WTC11 (cell line): ENCODE results near the gene CDK11B. TPM values are rescaled to one million over a fixed set of nuclear protein-coding genes. Genes with fewer than 3 reads are reported as not detected.

ENCODE experiments used
- ATAC-seq: fragments of 200-7000 bp; cut with Tn5 transposase; 2 replicates; pipeline ENCODE4 v1.10.0; 2021; ENCODE audit warnings: mild to moderate bottlenecking, moderate library complexity
- CTCF ChIA-PET: fragments of 300-600 bp; sonication (Branson Sonifier 250); formaldehyde crosslinking; loops from one replicate; lab custom pipeline; 2021; ENCODE audit warnings: antibody characterized with exemption; lab: Charles Lee
- POLR2A ChIA-PET: fragments of 350-600 bp; sonication (Branson Sonifier 250); formaldehyde crosslinking; loops from one replicate; lab custom pipeline; 2021; ENCODE audit warnings: antibody characterized with exemption; lab: Charles Lee
- DNase-seq: peaks from one replicate; pipeline ENCODE4 v3.0.0; 2021; ENCODE audit warnings: low spot score
- H3K27ac Mint-ChIP-seq: 2 replicates; pipeline ENCODE4 v1.8.0; 2021; ENCODE audit warnings: mixed read lengths
- H3K27me3 Mint-ChIP-seq: 2 replicates; pipeline ENCODE4 v1.8.0; 2021; ENCODE audit warnings: low read depth, mild to moderate bottlenecking, moderate library complexity, mixed read lengths
- H3K36me3 Mint-ChIP-seq: 2 replicates; pipeline ENCODE4 v1.8.0; 2021; ENCODE audit warnings: mixed read lengths
- H3K4me1 Mint-ChIP-seq: 2 replicates; pipeline ENCODE4 v1.8.0; 2022; ENCODE audit warnings: mixed read lengths
- H3K4me3 Mint-ChIP-seq: 2 replicates; pipeline ENCODE4 v1.8.0; 2021; ENCODE audit warnings: mild to moderate bottlenecking, moderate library complexity, mixed read lengths
- H3K9me3 Mint-ChIP-seq: 2 replicates; pipeline ENCODE4 v1.8.0; 2021; ENCODE audit warnings: mixed read lengths
- ARID4B ChIP-seq: sonication (generic); formaldehyde crosslinking; IDR thresholded peaks from 2 replicates; pipeline ENCODE4 v1.8.0; 2023; ENCODE audit warnings: missing genetic modification reagents, mild to moderate bottlenecking, borderline replicate concordance
- ATF6 ChIP-seq: sonication (generic); formaldehyde crosslinking; IDR thresholded peaks from 2 replicates; pipeline ENCODE4 v1.8.1; 2023; ENCODE audit warnings: mild to moderate bottlenecking, missing genetic modification reagents
- E2F4 ChIP-seq: sonication (generic); formaldehyde crosslinking; IDR thresholded peaks from 2 replicates; pipeline ENCODE4 v1.8.1; 2022; ENCODE audit warnings: low read depth, mild to moderate bottlenecking, moderate library complexity, missing genetic modification reagents, borderline replicate concordance
- GABPB1 ChIP-seq: sonication (generic); formaldehyde crosslinking; IDR thresholded peaks from 2 replicates; pipeline ENCODE4 v1.8.1; 2023; ENCODE audit warnings: mild to moderate bottlenecking, missing genetic modification reagents
- GTF2I ChIP-seq: fragments of 250-450 bp; sonication (Bioruptor Pico); conservative IDR thresholded peaks from 2 replicates; pipeline ENCODE4 v1.4.0; 2021; ENCODE audit warnings: mild to moderate bottlenecking
- JAZF1 ChIP-seq: fragments of 250-450 bp; sonication (Bioruptor Pico); IDR thresholded peaks from 2 replicates; pipeline ENCODE4 v1.9.0; 2021; ENCODE audit warnings: moderate library complexity, mild to moderate bottlenecking, inconsistent platforms
- NR1H2 ChIP-seq: sonication (generic); formaldehyde crosslinking; IDR thresholded peaks from 2 replicates; pipeline ENCODE4 v1.9.0; 2021; ENCODE audit warnings: mild to moderate bottlenecking, moderate library complexity, missing genetic modification reagents
- ZBTB21 ChIP-seq: sonication (generic); formaldehyde crosslinking; IDR thresholded peaks from 2 replicates; pipeline ENCODE4 v1.8.1; 2023; ENCODE audit warnings: mild to moderate bottlenecking, missing genetic modification reagents, borderline replicate concordance
- ZNF138 ChIP-seq: sonication (generic); formaldehyde crosslinking; conservative IDR thresholded peaks from 2 replicates; pipeline ENCODE4 v1.8.1; 2022; ENCODE audit warnings: mild to moderate bottlenecking, moderate library complexity, missing genetic modification reagents
- ZNF232 ChIP-seq: sonication (generic); formaldehyde crosslinking; IDR thresholded peaks from 2 replicates; pipeline ENCODE4 v1.8.0; 2022; ENCODE audit warnings: mild to moderate bottlenecking, missing genetic modification reagents
- ZNF512 ChIP-seq: sonication (generic); formaldehyde crosslinking; IDR thresholded peaks from 2 replicates; pipeline ENCODE4 v1.8.1; 2022; ENCODE audit warnings: missing genetic modification reagents, borderline replicate concordance
- total RNA-seq: library from RNA; stranded (reverse); gene quantifications from 3 replicates; pipeline ENCODE4 v1.2.3, GENCODE V29; 2021
- TF ChIP-seq, protein P1 (sequence below): fragments of 250-450 bp; sonication (Bioruptor Pico); IDR thresholded peaks from 2 replicates; pipeline ENCODE4 v1.8.0; 2021; ENCODE audit warnings: mild to moderate bottlenecking
- TF ChIP-seq, protein P2 (sequence below): sonication (generic); formaldehyde crosslinking; IDR thresholded peaks from 2 replicates; pipeline ENCODE4 v1.8.1; 2022; ENCODE audit warnings: low read depth, missing genetic modification reagents, borderline replicate concordance
- TF ChIP-seq, protein P3 (sequence below): fragments of 250-450 bp; sonication (Bioruptor Pico); IDR thresholded peaks from 2 replicates; pipeline ENCODE4 v1.9.0; 2021; ENCODE audit warnings: moderate library complexity, mild to moderate bottlenecking, inconsistent platforms, borderline replicate concordance
- TF ChIP-seq, protein P4 (sequence below): sonication (generic); formaldehyde crosslinking; IDR thresholded peaks from 2 replicates; pipeline ENCODE4 v1.8.0; 2022; ENCODE audit warnings: missing genetic modification reagents

Gene CDK11B
- total RNA-seq, 1 experiment from 2014 or later, result 41.2 TPM

GRCh38 chr1:1618396-1619068, 40.3 kb downstream of the CDK11B start:
- ATAC-seq, result no peak
- CTCF ChIA-PET, result interaction anchor here (1.3 to 4.4 kb wide), 2 partner anchors 11 to 22 kb away, joined by 3 to 30 read pairs; no protein-coding TSS in a partner anchor
- no peak overlapping the region for H3K27ac Mint-ChIP-seq
- TF ChIP-seq ZNF232 (no peak), NR1H2 (CRISPR knock-in tag) (0 out of 2 replicates have a peak, but pooled peaks have one; percentile 44)
- TF ChIP-seq, all 79 proteins: peak for 1
- Mint-ChIP-seq H3K27me3 (no peaks in the 10 kb centered on the region), H3K4me1 (peaks cover 17% of the 10 kb centered on the region), H3K36me3 (0 out of 2 replicates have a peak, but pooled peaks cover 3% of the 10 kb centered on the region), H3K9me3 (no peaks in the 10 kb centered on the region), H3K4me3 (no peak overlapping the region)
- POLR2A ChIA-PET, result interaction anchor here (1.1 kb wide), 1 partner anchor 12 kb away, joined by 3 read pairs; no protein-coding TSS in a partner anchor
- no peak for DNase-seq

GRCh38 chr1:1617925-1618324, 40.9 kb downstream of the CDK11B start:
- Mint-ChIP-seq H3K27ac (no peak overlapping the region), H3K9me3 (no peaks in the 10 kb centered on the region), H3K4me1 (peaks cover 18% of the 10 kb centered on the region), H3K4me3 (peak overlapping the region; percentile 74; the same call in 1 of the 2 replicates), H3K27me3 (no peaks in the 10 kb centered on the region), H3K36me3 (0 out of 2 replicates have a peak, but pooled peaks cover 5% of the 10 kb centered on the region)
- DNase-seq (no peak), ATAC-seq (no peak)
- ChIA-PET POLR2A (no interaction called here), CTCF (interaction anchor here (4.4 kb wide), 1 partner anchor 11 kb away, joined by 30 read pairs; no protein-coding TSS in a partner anchor)
- TF ChIP-seq, protein P1, sequence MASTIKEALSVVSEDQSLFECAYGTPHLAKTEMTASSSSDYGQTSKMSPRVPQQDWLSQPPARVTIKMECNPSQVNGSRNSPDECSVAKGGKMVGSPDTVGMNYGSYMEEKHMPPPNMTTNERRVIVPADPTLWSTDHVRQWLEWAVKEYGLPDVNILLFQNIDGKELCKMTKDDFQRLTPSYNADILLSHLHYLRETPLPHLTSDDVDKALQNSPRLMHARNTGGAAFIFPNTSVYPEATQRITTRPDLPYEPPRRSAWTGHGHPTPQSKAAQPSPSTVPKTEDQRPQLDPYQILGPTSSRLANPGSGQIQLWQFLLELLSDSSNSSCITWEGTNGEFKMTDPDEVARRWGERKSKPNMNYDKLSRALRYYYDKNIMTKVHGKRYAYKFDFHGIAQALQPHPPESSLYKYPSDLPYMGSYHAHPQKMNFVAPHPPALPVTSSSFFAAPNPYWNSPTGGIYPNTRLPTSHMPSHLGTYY (CRISPR knock-in tag), result no peak
- TF ChIP-seq, protein P2, sequence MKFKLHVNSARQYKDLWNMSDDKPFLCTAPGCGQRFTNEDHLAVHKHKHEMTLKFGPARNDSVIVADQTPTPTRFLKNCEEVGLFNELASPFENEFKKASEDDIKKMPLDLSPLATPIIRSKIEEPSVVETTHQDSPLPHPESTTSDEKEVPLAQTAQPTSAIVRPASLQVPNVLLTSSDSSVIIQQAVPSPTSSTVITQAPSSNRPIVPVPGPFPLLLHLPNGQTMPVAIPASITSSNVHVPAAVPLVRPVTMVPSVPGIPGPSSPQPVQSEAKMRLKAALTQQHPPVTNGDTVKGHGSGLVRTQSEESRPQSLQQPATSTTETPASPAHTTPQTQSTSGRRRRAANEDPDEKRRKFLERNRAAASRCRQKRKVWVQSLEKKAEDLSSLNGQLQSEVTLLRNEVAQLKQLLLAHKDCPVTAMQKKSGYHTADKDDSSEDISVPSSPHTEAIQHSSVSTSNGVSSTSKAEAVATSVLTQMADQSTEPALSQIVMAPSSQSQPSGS (CRISPR knock-in tag), result no peak
- no peak for TF ChIP-seq ZBTB21 (CRISPR knock-in tag)
- TF ChIP-seq, protein P3, sequence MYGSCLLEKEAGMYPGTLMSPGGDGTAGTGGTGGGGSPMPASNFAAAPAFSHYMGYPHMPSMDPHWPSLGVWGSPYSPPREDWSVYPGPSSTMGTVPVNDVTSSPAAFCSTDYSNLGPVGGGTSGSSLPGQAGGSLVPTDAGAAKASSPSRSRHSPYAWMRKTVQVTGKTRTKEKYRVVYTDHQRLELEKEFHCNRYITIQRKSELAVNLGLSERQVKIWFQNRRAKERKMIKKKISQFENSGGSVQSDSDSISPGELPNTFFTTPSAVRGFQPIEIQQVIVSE (CRISPR knock-in tag), result no peak
- TF ChIP-seq JAZF1, result no peak
- TF ChIP-seq ZNF512 (CRISPR knock-in tag), result no peak
- no peak for TF ChIP-seq ZNF138 (CRISPR knock-in tag)
- no peak for TF ChIP-seq GTF2I
- TF ChIP-seq E2F4 (CRISPR knock-in tag), result no peak
- TF ChIP-seq, protein P4, sequence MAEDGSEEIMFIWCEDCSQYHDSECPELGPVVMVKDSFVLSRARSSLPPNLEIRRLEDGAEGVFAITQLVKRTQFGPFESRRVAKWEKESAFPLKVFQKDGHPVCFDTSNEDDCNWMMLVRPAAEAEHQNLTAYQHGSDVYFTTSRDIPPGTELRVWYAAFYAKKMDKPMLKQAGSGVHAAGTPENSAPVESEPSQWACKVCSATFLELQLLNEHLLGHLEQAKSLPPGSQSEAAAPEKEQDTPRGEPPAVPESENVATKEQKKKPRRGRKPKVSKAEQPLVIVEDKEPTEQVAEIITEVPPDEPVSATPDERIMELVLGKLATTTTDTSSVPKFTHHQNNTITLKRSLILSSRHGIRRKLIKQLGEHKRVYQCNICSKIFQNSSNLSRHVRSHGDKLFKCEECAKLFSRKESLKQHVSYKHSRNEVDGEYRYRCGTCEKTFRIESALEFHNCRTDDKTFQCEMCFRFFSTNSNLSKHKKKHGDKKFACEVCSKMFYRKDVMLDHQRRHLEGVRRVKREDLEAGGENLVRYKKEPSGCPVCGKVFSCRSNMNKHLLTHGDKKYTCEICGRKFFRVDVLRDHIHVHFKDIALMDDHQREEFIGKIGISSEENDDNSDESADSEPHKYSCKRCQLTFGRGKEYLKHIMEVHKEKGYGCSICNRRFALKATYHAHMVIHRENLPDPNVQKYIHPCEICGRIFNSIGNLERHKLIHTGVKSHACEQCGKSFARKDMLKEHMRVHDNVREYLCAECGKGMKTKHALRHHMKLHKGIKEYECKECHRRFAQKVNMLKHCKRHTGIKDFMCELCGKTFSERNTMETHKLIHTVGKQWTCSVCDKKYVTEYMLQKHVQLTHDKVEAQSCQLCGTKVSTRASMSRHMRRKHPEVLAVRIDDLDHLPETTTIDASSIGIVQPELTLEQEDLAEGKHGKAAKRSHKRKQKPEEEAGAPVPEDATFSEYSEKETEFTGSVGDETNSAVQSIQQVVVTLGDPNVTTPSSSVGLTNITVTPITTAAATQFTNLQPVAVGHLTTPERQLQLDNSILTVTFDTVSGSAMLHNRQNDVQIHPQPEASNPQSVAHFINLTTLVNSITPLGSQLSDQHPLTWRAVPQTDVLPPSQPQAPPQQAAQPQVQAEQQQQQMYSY (CRISPR knock-in tag), result no peak
- TF ChIP-seq ARID4B, result no peak
- no peak for TF ChIP-seq ATF6 (CRISPR knock-in tag)
- TF ChIP-seq NR1H2 (CRISPR knock-in tag), result no peak
- TF ChIP-seq GABPB1 (CRISPR knock-in tag), result no peak
